ENCODE results near the gene CD99L2.

- no peak for TF ChIP-seq POLR2A (IDR thresholded peaks at IDR 0.05)
- TF ChIP-seq CTCF (IDR thresholded peaks at IDR 0.05) = no peak
- TF ChIP-seq POLR2AphosphoS5 (IDR thresholded peaks at IDR 0.05; ENCODE audit: insufficient read depth in 1 of 2, low read depth in 1 of 2) = no peak
Measured at GRCh38 chrX:150941580-150941979, 43.1 kb upstream of the CD99L2 start.
